Duodenal mucosa (tissue), 2 donors: ENCODE data around the gene NT5DC1.

Source experiments
- H3K27ac ChIP-seq: one replicate; pipeline ENCODE4 v1.7.0; 2013; ENCODE audit warnings: low read depth, low read length
- H3K27me3 ChIP-seq, 2 donors: one replicate each; pipeline ENCODE4 v1.7.0; 2013; ENCODE audit warnings: low read length in 2 of 2, control low read depth in 1 of 2; ENCODE audit not compliant: insufficient read depth in 2 of 2, control insufficient read depth in 1 of 2
- H3K36me3 ChIP-seq, 2 donors: one replicate each; pipeline ENCODE4 v1.7.0; 2013; ENCODE audit warnings: low read length in 2 of 2, control low read depth in 1 of 2; ENCODE audit not compliant: insufficient read depth in 2 of 2, control insufficient read depth in 1 of 2
- H3K4me1 ChIP-seq, 2 donors: one replicate each; pipeline ENCODE4 v1.7.0; 2013; ENCODE audit warnings: low read length in 2 of 2, control low read depth in 1 of 2; ENCODE audit not compliant: insufficient read depth in 2 of 2, control insufficient read depth in 1 of 2
- H3K4me3 ChIP-seq, 2 donors: one replicate each; pipeline ENCODE4 v1.7.0; 2013; ENCODE audit warnings: low read length in 2 of 2, low read depth in 1 of 2
- H3K9ac ChIP-seq, 2 donors: one replicate each; pipeline ENCODE4 v1.7.0; 2013; ENCODE audit warnings: low read length in 2 of 2, low read depth in 1 of 2
- H3K9me3 ChIP-seq, 2 donors: one replicate each; pipeline ENCODE4 v1.7.0; 2013; ENCODE audit warnings: low read length in 2 of 2, control low read depth in 1 of 2; ENCODE audit not compliant: control insufficient read depth in 1 of 2

The NT5DC1 gene

GRCh38 chr6:116158641-116159040 lies 58.0 kb downstream of the NT5DC1 start:
- Histone ChIP-seq H3K36me3 (peaks cover 0 to 3% of the 10 kb centered on the region in 2 donors), H3K27ac (no peak overlapping the region), H3K9me3 (no peaks in the 10 kb centered on the region), H3K9ac (no peak overlapping the region), H3K4me1 (no peaks in the 10 kb centered on the region), H3K4me3 (no peak overlapping the region), H3K27me3 (no peaks in the 10 kb centered on the region)

- Histone ChIP-seq H3K27me3 (no peaks in the 10 kb centered on the region), H3K36me3 (peaks cover 0 to 3% of the 10 kb centered on the region in 2 donors), H3K4me3 (no peak overlapping the region), H3K4me1 (no peaks in the 10 kb centered on the region), H3K9ac (no peak overlapping the region), H3K27ac (no peak overlapping the region), H3K9me3 (no peaks in the 10 kb centered on the region)
Measured at GRCh38 chr6:116159782-116160524, 59.3 kb downstream of the NT5DC1 start.

GRCh38 chr6:116165596-116165995 lies 64.9 kb downstream of the NT5DC1 start:
- no peak overlapping the region for H3K4me3 ChIP-seq
- no peak overlapping the region for H3K9ac ChIP-seq
- no peaks in the 10 kb centered on the region for H3K4me1 ChIP-seq
- H3K36me3 ChIP-seq = no peaks in the 10 kb centered on the region
- no peaks in the 10 kb centered on the region for H3K9me3 ChIP-seq
- no peak overlapping the region for H3K27ac ChIP-seq
- no peaks in the 10 kb centered on the region for H3K27me3 ChIP-seq

- H3K27ac ChIP-seq = no peak overlapping the region
- H3K9ac ChIP-seq = no peak overlapping the region
- no peaks in the 10 kb centered on the region for H3K27me3 ChIP-seq
- no peaks in the 10 kb centered on the region for H3K4me1 ChIP-seq
- no peak overlapping the region for H3K4me3 ChIP-seq
- no peaks in the 10 kb centered on the region for H3K9me3 ChIP-seq
- H3K36me3 ChIP-seq = no peaks in the 10 kb centered on the region
Measured at GRCh38 chr6:116166369-116166768, 65.7 kb downstream of the NT5DC1 start.

- Histone ChIP-seq H3K27me3 (no peaks in the 10 kb centered on the region), H3K4me3 (no peak overlapping the region), H3K9me3 (no peaks in the 10 kb centered on the region), H3K36me3 (no peaks in the 10 kb centered on the region), H3K9ac (no peak overlapping the region), H3K27ac (no peak overlapping the region), H3K4me1 (no peaks in the 10 kb centered on the region)
Measured at GRCh38 chr6:116168148-116168547, 67.5 kb downstream of the NT5DC1 start.

GRCh38 chr6:116169880-116170279 lies 69.2 kb downstream of the NT5DC1 start:
- Histone ChIP-seq H3K9me3 (peaks cover 0 to 4% of the 10 kb centered on the region in 2 donors), H3K36me3 (peaks cover 0 to 5% of the 10 kb centered on the region in 2 donors), H3K27me3 (no peaks in the 10 kb centered on the region), H3K9ac (no peak overlapping the region), H3K4me1 (no peaks in the 10 kb centered on the region), H3K27ac (no peak overlapping the region), H3K4me3 (no peak overlapping the region)

GRCh38 chr6:116170358-116171057 lies 69.9 kb downstream of the NT5DC1 start:
- Histone ChIP-seq H3K9me3 (peaks cover 0 to 8% of the 10 kb centered on the region in 2 donors), H3K27ac (no peak overlapping the region), H3K4me1 (no peaks in the 10 kb centered on the region), H3K9ac (no peak overlapping the region), H3K27me3 (no peaks in the 10 kb centered on the region), H3K4me3 (no peak overlapping the region), H3K36me3 (peaks cover 0 to 5% of the 10 kb centered on the region in 2 donors)

- Histone ChIP-seq H3K27ac (no peak overlapping the region), H3K36me3 (peaks cover 0 to 5% of the 10 kb centered on the region in 2 donors), H3K9me3 (peaks cover 0 to 9% of the 10 kb centered on the region in 2 donors), H3K9ac (no peak overlapping the region), H3K4me1 (no peaks in the 10 kb centered on the region), H3K4me3 (no peak overlapping the region), H3K27me3 (no peaks in the 10 kb centered on the region)
Measured at GRCh38 chr6:116173928-116174327, 73.3 kb downstream of the NT5DC1 start.

- no peak overlapping the region for H3K27ac ChIP-seq
- H3K9me3 ChIP-seq = peaks cover 0 to 9% of the 10 kb centered on the region in 2 donors
- no peak overlapping the region for H3K4me3 ChIP-seq
- H3K27me3 ChIP-seq = no peaks in the 10 kb centered on the region
- no peak overlapping the region for H3K9ac ChIP-seq
- no peaks in the 10 kb centered on the region for H3K4me1 ChIP-seq
- H3K36me3 ChIP-seq = peaks cover 0 to 5% of the 10 kb centered on the region in 2 donors
Measured at GRCh38 chr6:116175344-116175743, 74.7 kb downstream of the NT5DC1 start.

- H3K36me3 ChIP-seq = peaks cover 0 to 5% of the 10 kb centered on the region in 2 donors
- no peak overlapping the region for H3K4me3 ChIP-seq
- no peak overlapping the region for H3K27ac ChIP-seq
- H3K9ac ChIP-seq = no peak overlapping the region
- no peaks in the 10 kb centered on the region for H3K27me3 ChIP-seq
- H3K4me1 ChIP-seq = no peaks in the 10 kb centered on the region
- H3K9me3 ChIP-seq = peaks cover 0 to 9% of the 10 kb centered on the region in 2 donors
Measured at GRCh38 chr6:116176596-116176995, 75.9 kb downstream of the NT5DC1 start.
